Ramos (cell line): ENCODE results near the gene TP53RK.

Experiments used
- in situ Hi-C: fragments of 300-500 bp; cut with MboI; formaldehyde crosslinking; loops from one replicate; pipeline ENCODE4 v1.14.3; 2022; ENCODE audit warnings: low sequenced_read_pairs; ENCODE audit not compliant: unreplicated experiment

Gene TP53RK

GRCh38 chr20:46644733-46645132 is 44.5 kb downstream of the TP53RK start:
- in situ Hi-C loops, result no loop called here

DNA sequence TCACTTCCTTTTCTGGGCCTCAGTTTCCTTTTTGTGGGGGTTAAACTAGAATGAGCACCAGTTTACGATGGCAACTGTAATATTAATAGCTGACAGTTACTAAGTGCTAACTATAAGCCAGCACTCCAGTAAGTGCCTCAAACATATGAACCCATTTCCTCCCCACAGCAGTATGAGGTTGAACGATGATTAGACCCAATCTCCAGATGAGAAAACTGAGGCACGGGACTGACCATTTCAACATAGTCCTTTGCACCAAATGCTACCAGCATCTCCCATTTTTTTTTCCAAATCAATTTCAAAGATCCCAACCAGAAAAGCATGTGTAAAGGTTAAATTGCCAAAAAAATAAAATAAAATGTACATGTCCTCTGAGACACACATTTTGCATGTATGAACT is 45.1 kb downstream of the TP53RK start:
- in situ Hi-C loops, result no loop called here

- in situ Hi-C loops, result no loop called here
These were observed 46.3 kb downstream of the TP53RK start for GRCh38 chr20:46642969-46643343.

DNA sequence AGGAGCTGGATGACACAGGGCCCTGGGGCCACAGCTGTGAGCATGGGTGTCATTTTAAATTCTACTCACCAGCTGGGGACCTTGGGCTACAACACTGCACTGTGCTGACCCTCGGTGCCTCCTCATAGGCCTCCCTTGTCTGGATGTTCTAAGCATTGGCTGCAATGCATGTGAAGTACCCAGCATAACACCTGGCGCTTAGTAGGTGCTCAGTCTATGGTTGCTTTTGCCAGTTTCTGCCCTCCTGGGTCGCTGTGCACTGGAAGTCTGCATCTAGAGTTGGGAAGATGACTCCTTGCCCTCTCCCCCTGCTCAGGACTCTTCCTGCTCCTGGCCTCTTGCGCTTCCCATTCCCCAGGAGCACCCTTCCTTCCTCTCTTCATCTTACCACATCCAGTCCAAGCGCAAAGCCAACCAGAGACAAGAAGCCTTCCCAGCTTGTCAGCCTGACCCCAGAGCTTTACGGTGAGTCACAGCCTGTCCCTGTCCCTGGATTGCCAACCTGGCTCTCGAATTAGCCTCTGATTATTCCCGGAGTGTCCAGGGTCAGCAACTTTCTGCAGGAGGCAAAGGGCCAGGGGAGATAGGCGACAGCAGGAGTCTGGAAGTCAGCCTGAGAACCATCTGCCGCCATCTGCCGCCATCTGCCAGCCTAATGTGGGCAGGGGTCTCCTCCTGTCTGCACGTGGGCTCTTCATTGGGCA is 46.8 kb downstream of the TP53RK start:
- in situ Hi-C loops, result no loop called here

DNA sequence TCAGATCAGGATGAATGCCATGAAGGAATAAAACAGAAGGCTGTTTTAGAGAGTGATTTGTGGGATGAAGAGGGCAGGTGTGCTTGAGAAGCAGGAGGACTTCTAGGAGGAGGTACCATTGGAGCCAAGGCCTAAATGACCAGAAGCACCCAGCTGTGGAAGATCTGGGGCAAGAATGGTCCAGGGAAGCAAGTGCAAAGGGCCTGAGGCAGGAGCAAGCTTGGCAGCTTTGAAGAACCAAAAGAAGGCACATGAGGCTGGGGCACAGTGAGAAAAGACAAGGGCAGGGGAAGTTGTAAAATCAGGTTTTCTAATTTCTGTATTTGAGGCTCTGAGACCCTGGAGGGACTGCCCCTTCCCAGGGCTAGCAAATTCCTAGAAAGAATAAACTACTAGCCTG is 47.8 kb downstream of the TP53RK start:
- in situ Hi-C loops, result no loop called here

DNA sequence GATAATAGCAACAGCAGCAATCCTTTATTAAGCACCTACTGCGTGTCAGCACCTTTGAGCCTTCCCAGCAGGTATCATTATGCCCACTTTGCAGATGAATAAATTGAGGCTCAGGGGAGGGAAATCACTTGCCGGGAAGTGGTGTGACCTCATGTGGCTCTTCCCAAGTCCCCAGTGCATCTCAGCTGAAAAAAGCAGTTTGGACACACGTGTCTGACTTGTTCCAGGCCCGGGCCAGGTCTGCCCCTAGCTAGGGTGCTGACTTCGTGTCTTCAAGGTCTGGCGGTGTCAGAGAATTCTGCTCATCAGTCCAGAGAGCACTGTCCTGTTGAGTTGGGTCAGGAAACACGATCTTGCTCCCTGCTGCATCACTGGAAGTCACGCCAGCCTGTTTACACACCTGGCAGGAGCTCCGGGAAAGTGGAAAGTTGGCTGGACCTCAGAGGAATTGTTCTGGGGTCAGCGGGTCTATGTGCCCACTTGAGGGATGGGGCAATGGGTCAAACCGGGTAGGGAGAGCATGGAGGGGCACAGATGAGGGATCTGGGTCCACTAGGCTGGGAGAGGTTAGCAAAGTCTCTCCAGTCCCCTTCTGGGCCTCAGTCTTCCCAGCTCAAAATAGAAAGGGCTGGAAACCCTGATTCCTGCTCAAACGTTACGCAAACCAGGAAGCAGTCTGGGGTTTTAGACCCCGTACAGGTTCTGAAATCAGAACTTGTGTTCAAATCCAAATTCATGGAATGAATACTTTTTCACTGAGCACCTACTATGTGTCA is 48.5 kb downstream of the TP53RK start:
- in situ Hi-C loops, result no loop called here

DNA sequence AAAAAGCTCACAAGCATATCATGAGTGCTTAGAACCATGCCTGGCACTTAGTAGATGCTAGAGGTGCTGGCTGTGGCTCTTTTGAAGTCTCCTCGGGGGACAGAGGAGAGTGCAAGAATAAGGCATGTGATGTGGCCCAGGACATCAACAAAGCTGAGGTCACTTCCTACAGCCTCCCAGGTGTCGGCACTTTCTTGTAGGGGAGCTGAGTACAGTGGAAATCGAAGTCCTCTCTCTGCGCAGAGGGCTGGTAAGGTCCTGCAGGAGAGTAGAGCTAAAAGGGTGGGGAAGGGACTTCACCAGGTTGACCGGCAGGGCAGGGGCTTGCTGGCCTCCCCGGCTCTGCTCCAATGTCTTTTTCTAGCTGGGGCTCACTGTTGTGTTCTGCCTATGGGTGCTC is 49.2 kb downstream of the TP53RK start:
- in situ Hi-C loops, result no loop called here

DNA sequence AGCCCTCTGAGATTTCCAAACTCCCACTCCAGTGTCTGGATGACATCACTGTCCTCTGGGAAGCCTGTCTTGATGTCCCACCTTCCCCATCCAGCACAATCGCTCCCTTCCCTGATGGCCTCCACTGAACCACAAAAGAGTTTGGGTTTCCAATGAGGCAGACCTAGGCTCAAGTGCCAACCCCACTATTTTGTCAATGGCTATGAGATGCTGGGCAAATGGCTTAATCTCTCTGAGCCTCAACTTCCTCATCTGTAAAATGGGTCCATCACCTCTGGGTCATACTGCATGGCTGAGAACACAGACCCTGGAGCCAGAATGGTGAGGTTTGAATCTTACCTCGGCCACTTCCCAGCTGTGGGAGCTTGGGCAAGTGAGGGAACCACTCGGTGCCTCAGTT is 49.7 kb downstream of the TP53RK start:
- in situ Hi-C loops, result no loop called here

DNA sequence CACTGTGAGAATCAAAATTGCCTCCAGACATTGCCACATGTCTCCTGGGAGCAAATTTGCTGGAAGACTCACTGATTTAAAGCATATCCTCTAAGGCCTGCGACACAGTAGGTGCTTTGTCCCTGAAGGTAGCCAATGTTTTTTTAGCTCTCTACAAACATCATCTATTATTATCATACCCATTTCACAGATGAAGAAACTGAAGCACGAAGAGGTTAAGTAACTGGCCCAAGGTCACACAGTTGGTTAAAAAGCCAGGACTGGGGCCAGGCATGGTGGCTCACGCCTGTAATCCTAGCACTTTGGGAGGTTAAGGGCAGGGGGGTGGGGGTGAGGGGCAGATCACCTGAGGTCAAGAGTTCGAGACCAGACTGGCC is 50.4 kb downstream of the TP53RK start:
- in situ Hi-C loops, result no loop called here

DNA sequence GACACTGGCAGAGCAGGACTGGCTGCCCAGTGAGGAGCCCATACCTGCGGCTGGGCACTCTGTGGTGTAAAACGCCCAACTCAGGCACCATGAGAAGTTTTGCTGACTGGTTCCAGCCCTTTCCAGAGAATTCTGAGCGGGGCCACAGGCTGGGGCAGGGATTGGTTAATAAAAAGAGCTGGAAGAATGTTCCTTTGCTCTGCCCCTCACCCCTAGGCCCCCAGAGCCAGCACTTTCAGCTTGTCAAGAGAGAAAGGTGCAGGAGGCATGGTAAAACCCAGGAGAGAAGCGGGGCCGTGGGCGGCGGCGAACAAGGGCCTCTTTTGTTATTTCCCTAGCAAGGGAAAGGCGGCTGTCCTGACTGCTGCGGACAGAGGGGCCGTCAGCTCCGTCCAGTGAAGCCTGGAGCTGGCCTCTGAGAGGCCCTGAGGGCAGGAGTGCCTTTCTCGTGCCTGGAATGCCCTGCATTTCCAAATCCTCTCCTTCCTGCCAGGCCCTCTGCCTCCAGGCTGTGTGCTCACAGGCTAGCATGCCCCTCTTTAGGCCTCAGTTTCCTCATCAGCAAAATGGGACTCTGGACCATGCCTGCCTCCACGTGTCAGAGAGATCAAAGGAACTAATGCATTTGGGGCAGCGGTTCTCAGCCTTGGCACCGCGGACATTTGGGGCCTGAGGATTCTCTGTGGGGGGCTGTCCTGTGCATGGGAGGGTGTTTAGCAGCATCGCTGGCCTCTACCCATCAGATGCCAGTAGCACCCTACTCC is 50.9 kb downstream of the TP53RK start:
- in situ Hi-C loops, result no loop called here

GRCh38 chr20:46637427-46638133 is 51.7 kb downstream of the TP53RK start:
- in situ Hi-C loops, result no loop called here

DNA sequence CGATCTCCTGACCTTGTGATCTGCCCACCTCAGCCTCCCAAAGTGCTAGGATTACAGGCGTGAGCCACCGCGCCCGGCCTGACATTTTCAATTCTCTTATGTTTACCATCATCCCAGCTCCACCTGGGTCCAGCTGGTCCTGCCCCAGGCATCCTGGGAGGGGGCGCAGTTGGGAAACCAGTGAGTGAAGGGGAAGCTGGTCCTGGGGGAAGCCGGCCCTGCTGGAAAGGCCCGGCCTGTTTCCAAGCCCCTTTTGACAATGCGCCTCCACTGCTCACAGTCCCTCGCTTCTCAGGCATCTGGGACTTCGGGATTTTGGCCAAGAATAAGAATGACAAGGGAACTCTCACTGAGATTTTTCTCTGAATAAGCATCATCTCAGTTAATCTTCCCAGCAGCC is 52.2 kb downstream of the TP53RK start:
- in situ Hi-C loops, result no loop called here

DNA sequence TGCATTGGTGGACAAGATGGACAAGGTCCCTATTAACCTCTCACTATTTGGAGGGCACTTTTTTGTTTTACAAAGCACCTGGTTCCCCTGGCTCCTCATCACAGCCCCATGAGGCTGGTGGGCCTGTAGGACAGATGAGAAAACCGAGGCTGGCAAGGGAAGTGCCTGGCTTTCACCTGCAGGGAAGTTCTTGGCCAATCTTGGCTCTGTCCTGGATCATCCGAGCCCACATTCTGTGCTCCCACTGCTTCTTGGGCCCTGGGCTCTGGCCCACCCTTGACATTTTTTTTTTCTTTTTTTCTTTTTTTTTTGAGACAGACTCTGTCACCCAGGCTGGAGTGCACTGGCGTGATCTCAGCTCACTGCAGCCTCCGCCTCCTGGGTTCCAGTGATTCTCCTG is 52.7 kb downstream of the TP53RK start:
- in situ Hi-C loops, result no loop called here

- in situ Hi-C loops, result no loop called here
These were observed 53.6 kb downstream of the TP53RK start for GRCh38 chr20:46635514-46636136.

- in situ Hi-C loops, result no loop called here
These were observed 54.7 kb downstream of the TP53RK start for GRCh38 chr20:46634528-46634927.
